ENCODE data around the gene GULP1.
"Not testable (repeated sequence)": the region's sequence is repeated elsewhere in the genome, so short reads cannot be mapped to it uniquely, and the experiment has no call there.

GULP1 gene

GRCh38 chr2:188291617-188292347 lies at the start of gene GULP1:
TSS of gene GULP1 (plus strand) at chr2:188291874. CDS start at chr2:188477703, 185,829 bp downstream.
- DNase-seq (ENCODE audit: low read depth): no peak

- DNase-seq (ENCODE audit: low read depth): no peak
Observed at GRCh38 chr2:188243381-188243780, 48.3 kb upstream of the GULP1 start.

- no peak for DNase-seq (ENCODE audit: low read depth)
Observed at GRCh38 chr2:188244383-188244782, 47.3 kb upstream of the GULP1 start.

- no peak for DNase-seq (ENCODE audit: low read depth)
Observed at GRCh38 chr2:188245230-188245629, 46.4 kb upstream of the GULP1 start.

- DNase-seq (ENCODE audit: low read depth): no peak
Observed at GRCh38 chr2:188248513-188248912, 43.2 kb upstream of the GULP1 start.

- no peak for DNase-seq (ENCODE audit: low read depth)
Observed at GRCh38 chr2:188251034-188251433, 40.6 kb upstream of the GULP1 start.

- DNase-seq (ENCODE audit: low read depth): no peak
Observed at GRCh38 chr2:188256420-188256819, 35.3 kb upstream of the GULP1 start.

GRCh38 chr2:188265315-188265714 lies 26.4 kb upstream of the GULP1 start:
- DNase-seq (ENCODE audit: low read depth): no peak

GRCh38 chr2:188267776-188268175 lies 23.9 kb upstream of the GULP1 start:
- no peak for DNase-seq (ENCODE audit: low read depth)

GRCh38 chr2:188269004-188269403 lies 22.7 kb upstream of the GULP1 start:
- DNase-seq (ENCODE audit: low read depth): no peak

- no peak for DNase-seq (ENCODE audit: low read depth)
Observed at GRCh38 chr2:188272121-188272520, 19.6 kb upstream of the GULP1 start.

- DNase-seq (ENCODE audit: low read depth): no peak
Observed at GRCh38 chr2:188274274-188274673, 17.4 kb upstream of the GULP1 start.

GRCh38 chr2:188276255-188276654 lies 15.4 kb upstream of the GULP1 start:
- no peak for DNase-seq (ENCODE audit: low read depth)

GRCh38 chr2:188277786-188278185 lies 13.9 kb upstream of the GULP1 start:
- no peak for DNase-seq (ENCODE audit: low read depth)

GRCh38 chr2:188278388-188279092 lies 13.1 kb upstream of the GULP1 start:
- no peak for DNase-seq (ENCODE audit: low read depth)

GRCh38 chr2:188279093-188279445 lies 12.6 kb upstream of the GULP1 start:
- DNase-seq (ENCODE audit: low read depth): no peak

- no peak for DNase-seq (ENCODE audit: low read depth)
Observed at GRCh38 chr2:188280811-188281222, 10.9 kb upstream of the GULP1 start.

GRCh38 chr2:188282907-188283306 lies 8.8 kb upstream of the GULP1 start:
- no peak for DNase-seq (ENCODE audit: low read depth)

- not testable (repeated sequence) for DNase-seq (ENCODE audit: low read depth)
Observed at GRCh38 chr2:188284251-188284650, 7.4 kb upstream of the GULP1 start.

GRCh38 chr2:188285049-188285448 lies 6.6 kb upstream of the GULP1 start:
- DNase-seq (ENCODE audit: low read depth): no peak

- no peak for DNase-seq (ENCODE audit: low read depth)
Observed at GRCh38 chr2:188285774-188286173, 5.9 kb upstream of the GULP1 start.

GRCh38 chr2:188291142-188291616 lies 495 bp upstream of the GULP1 start:
- DNase-seq (ENCODE audit: low read depth): no peak
